Activated naive CD4-positive, alpha-beta T cell treated with anti-CD3 and anti-CD28 coated beads, Interleukin-2, amount 50 U/mL, for 72 hours (primary cell): ENCODE data around the gene MLYCD. TPM values are rescaled to one million over a fixed set of nuclear protein-coding genes. Genes with fewer than 3 reads are reported as not detected.
A peak's percentile ranks its signal among the peaks of the same experiment; 100 is the strongest.
"Not testable (repeated sequence)": the region's sequence is repeated elsewhere in the genome, so short reads cannot be mapped to it uniquely, and the experiment has no call there.

Source experiments
- ATAC-seq, 2 donors: fragments of 150-1000 bp; cut with Tn5 transposase; 2 replicates each; pipeline ENCODE4 v1.10.0; 2021; ENCODE audit warnings: mild to moderate bottlenecking in 2 of 2, moderate library complexity in 2 of 2
- DNase-seq, 2 donors: peaks; one replicate each; pipeline ENCODE4 v3.0.0; 2021 to 2022; ENCODE audit warnings: low spot score in 2 of 2
- H3K27ac Mint-ChIP-seq, 2 donors: one replicate each; pipeline ENCODE4 v1.8.0; 2022; ENCODE audit warnings: mild to moderate bottlenecking in 2 of 2, mixed read lengths in 2 of 2
- H3K36me3 Mint-ChIP-seq, 2 donors: one replicate each; pipeline ENCODE4 v1.8.0; 2022; ENCODE audit warnings: mixed read lengths in 2 of 2
- H3K9me3 Mint-ChIP-seq, 2 donors: one replicate each; pipeline ENCODE4 v1.8.0; 2022; ENCODE audit warnings: mixed read lengths in 2 of 2
- total RNA-seq, 2 donors: library from RNA; stranded (reverse); gene quantifications; one replicate each; pipeline ENCODE4 v1.2.3, GENCODE V29; 2022

MLYCD gene
- total RNA-seq, 2 donors from 2014 or later: 2.3 to 3.3 TPM

DNA sequence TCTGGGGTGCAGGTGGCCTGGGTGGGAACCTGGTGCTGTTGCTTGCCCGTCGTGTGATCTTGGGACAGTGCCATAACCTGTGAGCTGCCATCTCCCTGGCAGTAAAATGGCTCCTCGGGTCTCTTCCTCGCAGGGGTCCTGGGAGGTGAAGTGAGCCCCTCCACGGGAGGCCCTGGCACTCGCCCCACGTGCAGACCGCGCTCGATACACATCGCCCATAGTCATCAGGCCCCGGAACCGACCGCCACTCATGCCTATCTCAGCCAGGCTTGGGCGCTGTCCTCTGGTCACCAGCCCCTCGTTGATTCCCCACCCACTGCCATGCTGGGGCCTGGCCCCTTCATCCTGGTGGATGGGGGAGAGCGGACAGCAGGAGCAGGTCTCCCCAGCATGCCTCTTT is 32.6 kb downstream of the MLYCD start:
- Mint-ChIP-seq H3K27ac (no peak overlapping the region), H3K36me3 (no peaks in the 10 kb centered on the region), H3K9me3 (no peaks in the 10 kb centered on the region)
- ATAC-seq: no peak
- no peak for DNase-seq

DNA sequence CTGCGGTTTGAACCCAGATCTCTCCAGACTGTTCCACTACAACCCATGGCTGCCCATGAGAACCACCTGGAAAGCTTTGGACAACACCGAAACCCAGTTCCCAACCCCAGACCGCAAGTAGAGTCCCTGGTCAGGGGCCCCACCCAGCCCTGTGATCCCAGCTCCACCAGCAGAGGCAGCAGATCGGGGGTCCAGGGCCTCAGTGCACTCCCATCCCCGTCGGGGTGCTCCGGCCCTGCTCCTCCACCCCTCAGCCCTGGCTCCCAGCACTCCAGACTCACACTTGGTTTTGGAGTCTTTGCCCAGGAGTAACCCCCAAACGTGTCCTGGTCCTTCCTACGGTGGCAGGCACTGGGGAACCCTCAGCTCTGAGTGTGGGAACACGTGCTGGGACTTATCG is 33.4 kb downstream of the MLYCD start:
- Mint-ChIP-seq H3K9me3 (no peaks in the 10 kb centered on the region), H3K36me3 (no peaks in the 10 kb centered on the region), H3K27ac (no peak overlapping the region)
- no peak for ATAC-seq
- no peak for DNase-seq

DNA sequence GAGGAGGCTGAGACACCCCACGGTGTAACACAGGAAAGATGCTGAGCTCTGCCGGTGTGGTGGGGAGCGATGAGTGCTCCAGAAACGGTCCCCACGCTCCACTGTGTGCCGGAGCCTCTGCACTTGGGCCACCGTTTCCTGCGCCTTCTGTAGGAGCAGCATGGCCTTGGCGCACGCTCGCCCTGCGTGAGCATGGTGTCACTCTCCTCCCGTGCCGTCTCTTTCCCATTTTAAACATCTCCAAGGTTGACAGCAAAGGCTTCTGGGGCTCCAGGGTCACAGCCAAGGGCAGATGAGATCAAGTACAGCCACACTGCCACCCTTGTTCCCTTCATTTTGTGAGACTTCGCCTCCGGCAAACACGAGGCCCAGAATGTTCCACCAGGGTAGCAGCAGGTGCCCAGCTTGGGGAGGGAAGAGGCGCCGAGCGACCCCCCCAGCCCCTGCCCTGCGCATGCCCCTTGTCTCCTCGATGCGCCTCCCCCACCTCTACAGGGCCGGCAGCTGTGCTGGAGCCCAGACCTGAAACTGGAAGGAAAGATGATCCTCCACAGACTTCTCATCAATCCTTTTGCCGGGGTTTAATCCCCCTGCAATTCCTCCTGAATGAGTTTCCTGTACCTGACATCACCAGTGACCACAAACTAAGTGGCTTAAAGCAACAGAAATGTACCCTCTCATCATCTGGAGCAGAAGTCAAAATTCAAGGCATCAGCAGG is 34.2 kb downstream of the MLYCD start:
- DNase-seq (no peak), ATAC-seq (no peak)
- no peaks in the 10 kb centered on the region for H3K36me3 Mint-ChIP-seq
- no peaks in the 10 kb centered on the region for H3K9me3 Mint-ChIP-seq
- no peak overlapping the region for H3K27ac Mint-ChIP-seq

DNA sequence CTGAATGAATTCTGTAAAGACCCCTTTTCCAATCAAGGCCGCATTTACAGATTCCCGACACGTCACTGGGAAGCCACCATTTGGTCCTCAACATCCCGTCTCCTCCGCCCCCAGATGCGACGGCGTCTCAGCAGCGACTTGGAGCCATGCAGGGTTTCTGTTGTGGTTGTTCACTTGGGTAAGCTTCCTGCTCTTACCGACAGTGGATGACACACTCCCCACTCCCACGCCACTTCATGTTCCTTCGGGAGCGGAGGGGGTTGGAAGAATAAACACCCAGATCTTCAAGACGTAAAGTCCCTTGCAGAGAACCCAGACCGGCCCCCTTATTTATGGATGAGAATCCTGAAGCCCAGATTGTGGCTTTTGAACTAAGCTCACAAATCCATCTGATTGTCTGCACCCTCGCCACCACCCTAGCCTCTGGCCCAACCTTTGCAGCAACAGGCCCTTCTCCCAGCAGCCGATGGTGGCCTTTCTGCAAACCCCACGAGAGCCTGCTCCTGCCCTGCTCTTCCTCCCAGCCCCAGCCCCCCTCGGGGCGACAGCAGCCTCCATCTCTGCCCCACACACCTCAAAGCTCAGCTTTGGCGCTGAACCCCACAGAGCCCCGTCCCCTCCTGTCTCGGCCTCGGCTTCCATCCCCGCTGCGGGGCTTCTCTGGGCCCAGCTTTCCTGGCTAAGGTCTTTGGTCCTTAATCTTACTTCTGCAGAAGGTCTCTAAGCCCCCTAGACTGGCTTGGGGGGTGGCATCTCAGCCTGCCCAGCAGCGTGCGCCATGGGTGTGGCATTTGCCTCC is 35.2 kb downstream of the MLYCD start:
- H3K27ac Mint-ChIP-seq: peak overlapping the region in 1 of 2 donors; percentile 59
- no peaks in the 10 kb centered on the region for H3K36me3 Mint-ChIP-seq
- ATAC-seq (no peak), DNase-seq (no peak)
- H3K9me3 Mint-ChIP-seq: no peaks in the 10 kb centered on the region

DNA sequence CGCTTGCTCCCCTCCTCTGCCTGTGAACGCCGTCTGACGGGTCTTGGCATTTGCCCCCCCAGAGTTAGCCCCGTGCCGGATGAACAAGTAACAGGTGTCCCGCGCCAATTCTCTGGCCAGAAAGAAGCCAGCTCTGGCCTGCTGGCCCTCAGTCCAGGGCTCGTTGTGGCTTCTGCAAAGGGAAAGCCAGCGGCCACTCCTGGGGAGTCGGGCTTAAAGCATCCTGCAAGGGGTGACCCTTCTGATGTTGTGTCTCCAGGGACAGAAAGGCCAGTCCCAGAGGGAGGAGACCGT is 35.7 kb downstream of the MLYCD start:
- ATAC-seq (no peak), DNase-seq (no peak)
- Mint-ChIP-seq H3K36me3 (no peaks in the 10 kb centered on the region), H3K9me3 (no peaks in the 10 kb centered on the region), H3K27ac (peak overlapping the region in 1 of 2 donors; percentile 59)

DNA sequence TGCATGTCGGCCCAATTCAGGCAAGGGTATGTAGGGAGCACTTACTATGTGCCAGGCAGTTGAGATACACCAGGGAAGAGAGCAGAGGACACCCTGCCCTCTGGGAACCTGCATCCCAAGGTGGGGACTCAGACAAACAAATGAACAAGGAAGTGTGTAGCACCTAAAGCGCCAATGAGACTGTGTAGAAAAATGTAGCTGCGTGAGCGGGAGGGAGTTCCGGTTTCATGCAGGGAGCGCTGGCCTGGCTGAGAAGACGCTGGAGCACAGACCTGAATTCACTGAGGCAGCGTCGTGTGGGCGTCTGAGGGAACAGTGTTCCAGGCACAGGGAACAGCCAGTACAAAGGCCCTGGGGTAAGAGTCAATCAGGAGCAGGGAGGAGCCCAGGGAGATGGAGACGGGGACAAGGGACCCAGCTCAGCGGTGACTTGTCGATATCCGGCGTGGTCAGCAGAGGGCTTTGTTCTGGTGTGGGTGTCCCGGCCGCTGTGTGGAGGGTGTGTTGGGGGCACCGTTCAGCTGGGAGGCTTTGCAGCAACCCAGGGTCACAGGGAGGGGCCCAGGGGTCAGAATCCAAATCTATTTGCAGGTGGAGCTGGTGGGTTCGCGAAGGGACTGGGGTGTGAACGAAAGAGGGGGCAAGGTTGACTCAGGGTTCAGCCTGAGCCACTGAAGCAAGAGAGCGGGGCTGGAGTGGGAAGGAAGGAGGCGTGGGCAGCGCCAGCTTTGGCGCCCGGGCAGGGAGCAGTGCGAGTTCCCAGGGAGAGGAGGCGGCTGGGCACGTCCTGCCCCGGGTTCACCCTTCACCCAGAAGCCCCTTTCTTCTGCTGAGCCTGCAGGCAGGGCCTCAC is 36.3 kb downstream of the MLYCD start:
- ATAC-seq: no peak
- Mint-ChIP-seq H3K36me3 (no peaks in the 10 kb centered on the region), H3K9me3 (no peaks in the 10 kb centered on the region), H3K27ac (peak overlapping the region in 1 of 2 donors; percentile 28)
- no peak for DNase-seq

DNA sequence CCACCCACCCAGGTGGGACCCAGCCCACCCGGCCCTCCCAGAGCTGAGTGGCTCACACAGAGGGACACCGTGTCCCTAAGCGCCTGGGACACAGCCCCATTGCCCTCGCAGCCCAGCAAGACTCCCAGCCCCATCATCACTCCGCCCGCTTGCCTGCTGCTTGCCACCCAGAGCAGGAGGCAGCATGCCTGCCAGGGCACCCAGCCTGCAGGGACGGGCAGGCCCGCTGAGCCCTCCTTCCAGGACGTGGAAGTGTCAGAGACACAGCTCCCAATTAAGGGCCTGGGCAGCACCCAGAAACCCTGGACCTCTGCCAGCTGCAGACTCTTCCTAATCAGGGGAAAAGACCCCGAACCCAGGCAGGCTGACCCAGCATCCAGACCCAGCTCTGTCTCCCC is 36.9 kb downstream of the MLYCD start:
- ATAC-seq: no peak
- H3K27ac Mint-ChIP-seq: no peak overlapping the region

DNA sequence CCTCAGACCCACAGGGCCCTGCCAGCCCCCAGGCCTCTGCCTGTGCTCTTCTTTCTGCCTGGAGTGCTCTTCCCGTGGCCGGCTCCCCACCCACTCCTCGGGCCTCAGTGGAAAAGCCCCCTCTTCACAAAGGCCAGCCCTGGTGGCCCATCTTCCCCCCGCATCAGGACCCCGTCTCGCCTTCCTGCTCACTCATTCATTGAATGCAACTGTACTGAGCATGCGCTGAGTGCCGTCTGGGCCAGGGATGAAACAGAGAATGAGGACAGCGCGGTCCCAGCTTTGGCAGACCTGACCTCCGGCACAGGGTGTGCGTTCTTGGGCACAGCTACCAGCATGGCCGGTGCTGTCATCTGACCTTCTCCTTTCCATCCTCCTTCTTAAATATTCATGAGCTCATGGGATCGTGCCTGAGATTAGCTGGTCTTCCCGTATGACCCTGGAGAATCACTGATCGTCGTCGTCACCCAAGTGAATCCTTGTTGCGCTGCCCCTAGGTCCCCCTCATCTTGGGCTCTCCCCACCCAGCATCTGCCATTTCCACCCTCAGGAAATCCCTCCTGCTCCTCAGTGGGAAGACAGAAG is 37.8 kb downstream of the MLYCD start:
- Mint-ChIP-seq H3K27ac (no peak overlapping the region), H3K36me3 (no peaks in the 10 kb centered on the region), H3K9me3 (no peaks in the 10 kb centered on the region)
- ATAC-seq (no peak), DNase-seq (no peak)

More for the DNA sequence above, 36.9 kb downstream of the MLYCD start:
- no peak for DNase-seq
- no peaks in the 10 kb centered on the region for H3K9me3 Mint-ChIP-seq
- no peaks in the 10 kb centered on the region for H3K36me3 Mint-ChIP-seq

DNA sequence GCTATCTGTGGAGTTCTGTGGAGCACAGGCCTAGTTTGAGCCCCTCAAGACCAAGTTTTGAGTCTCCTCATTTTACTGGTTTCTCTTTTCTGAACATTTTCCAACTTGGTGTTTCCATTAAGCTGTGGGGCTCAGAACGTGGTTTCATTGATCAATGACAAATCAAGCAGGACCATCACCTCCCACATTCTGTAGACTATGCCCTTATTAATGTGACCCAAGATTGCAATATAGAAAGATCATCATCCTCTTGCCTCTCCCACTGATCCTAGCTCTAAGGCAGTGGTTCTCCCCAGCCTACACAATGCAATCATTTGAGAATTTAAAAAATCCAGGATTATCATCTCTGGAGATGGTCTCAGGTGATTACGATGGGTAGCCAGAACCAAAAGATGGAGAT is 38.4 kb downstream of the MLYCD start:
- H3K27ac Mint-ChIP-seq: no peak overlapping the region
- no peak for DNase-seq
- H3K9me3 Mint-ChIP-seq: no peaks in the 10 kb centered on the region
- no peak for ATAC-seq
- no peaks in the 10 kb centered on the region for H3K36me3 Mint-ChIP-seq

DNA sequence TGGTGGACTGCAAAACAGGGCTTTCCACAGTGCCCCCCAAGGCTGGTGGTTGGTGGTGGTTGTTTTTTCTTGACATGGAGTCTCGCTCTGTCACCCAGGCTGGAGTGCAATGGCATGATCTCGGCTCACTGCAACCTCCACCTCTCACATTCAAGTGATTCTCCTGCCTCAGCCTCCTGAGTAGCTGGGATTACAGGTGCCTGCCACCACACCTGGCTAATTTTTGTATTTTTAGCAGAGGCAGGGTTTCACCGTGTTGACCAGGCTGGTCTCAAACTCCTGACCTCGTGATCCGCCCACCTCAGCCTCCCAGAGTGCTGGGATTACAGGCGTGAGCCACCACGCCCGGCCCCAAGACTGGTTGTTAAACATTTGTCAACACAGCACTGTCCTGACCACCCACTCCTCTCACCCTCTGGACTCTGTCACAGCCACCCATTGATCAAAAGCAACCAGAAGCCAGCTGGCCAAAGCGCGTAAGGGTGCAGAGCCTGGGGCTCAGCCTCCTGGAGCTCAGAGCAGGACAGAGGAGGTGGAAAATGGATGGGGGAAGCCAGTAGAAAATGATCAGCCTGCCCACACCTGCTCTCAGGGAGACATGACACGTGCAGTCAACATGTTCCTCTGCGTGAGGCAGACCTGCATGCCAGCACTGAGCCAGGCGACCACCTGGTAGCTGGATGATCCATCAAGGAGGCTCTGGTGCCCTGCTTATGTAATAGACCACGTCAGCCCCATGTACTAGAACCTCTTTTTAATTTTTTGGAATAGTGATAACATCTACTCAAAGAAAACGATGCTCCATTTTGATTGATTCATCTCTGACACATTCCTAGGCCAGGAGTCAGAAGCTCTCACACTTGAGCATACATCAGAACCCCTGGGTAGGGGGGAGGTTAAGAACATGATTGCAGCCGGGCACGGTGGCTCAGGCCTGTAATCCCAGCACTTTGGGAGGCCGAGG is 39.3 kb downstream of the MLYCD start:
- Mint-ChIP-seq H3K9me3 (no peaks in the 10 kb centered on the region), H3K27ac (no peak overlapping the region), H3K36me3 (no peaks in the 10 kb centered on the region)
- no peak for DNase-seq
- ATAC-seq: no peak

DNA sequence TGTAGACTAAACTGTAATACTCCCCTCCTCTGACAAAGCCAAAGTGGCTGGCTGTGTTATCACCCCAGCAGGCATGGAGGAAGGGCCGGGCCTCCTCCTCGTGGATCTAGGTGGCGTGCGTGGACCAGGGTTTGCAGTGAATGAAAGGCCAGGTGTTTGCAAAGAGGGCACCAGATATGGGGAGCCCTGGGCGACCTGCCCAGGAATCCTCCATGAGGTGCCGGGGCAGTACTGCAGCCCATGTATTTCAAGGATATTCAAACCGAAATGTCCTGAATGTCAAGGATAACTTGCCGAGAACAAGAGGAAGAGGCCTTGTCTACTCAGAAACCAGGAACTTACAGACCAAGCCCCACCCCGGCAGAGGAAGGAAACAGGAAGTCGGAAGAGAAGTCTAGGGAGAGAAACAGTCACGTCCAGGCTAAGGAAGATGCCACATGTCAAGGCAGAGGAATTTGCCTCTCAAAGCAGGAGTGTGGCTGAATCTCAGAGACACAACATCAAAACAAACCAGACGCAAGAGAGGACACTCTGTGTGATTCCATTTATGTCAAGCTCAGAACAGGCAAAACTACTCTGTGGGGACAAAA is 40.4 kb downstream of the MLYCD start:
- Mint-ChIP-seq H3K9me3 (no peaks in the 10 kb centered on the region), H3K27ac (peak overlapping the region; percentile 44 to 64), H3K36me3 (no peaks in the 10 kb centered on the region)
- DNase-seq (no peak), ATAC-seq (no peak)

DNA sequence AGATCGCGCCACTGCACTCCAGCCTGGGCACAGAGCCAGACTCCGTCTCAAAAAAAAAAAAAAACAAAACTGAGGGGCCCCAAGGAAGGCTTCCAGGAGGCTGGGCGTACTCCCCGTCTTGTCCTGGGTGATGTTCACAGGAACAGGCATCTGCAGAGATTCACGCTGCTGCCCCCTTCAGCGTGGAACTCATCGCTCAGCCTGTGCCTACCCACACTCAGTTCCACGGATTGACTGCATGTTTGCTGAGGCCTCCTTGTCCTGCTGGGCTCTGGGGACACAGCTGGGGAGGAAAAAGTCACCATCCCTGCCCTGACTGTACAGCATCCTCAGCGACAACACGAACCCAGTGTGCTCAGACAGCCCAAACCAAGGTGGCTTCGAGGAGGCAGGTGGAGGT is 41.2 kb downstream of the MLYCD start:
- ATAC-seq: no peak
- Mint-ChIP-seq H3K27ac (no peak overlapping the region), H3K9me3 (no peaks in the 10 kb centered on the region)

DNA sequence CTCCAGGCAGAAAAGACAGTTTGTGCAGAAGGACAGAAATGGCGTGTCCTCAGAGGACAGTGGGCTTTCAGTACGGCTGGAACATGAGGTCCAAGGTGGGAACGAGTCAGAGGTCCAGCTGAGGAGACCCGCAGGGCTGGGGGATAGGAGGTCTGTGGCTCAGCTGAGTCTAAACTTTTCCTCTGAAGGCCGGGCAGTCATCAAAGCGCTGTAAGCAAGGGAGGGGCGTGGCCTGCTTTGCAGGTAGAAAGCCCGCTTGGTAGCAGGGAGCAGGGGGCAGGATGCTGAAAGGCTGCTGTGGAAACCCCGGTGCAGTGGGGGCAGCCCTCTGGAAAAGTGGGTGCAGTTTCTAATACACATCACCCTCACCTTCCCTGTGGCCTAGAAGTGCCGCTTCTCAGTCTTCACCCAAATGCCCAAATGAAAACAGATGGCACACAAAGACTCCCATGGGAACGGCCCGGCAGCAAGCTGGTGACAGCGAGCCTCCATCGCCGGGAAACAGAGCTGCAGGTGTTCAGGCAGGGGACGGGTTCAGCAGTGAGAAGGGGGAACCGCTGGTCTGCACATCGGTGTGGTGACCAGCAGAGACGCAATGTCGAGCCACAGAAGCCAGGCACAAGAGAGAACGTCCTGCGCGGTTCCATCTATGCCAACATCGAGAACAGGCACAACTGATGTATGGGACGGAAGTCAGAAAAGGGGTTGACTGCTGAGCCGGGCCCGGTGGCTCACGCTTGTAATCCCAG is 41.9 kb downstream of the MLYCD start:
- H3K36me3 Mint-ChIP-seq: no peaks in the 10 kb centered on the region
- no peaks in the 10 kb centered on the region for H3K9me3 Mint-ChIP-seq
- H3K27ac Mint-ChIP-seq: no peak overlapping the region

More for the DNA sequence above, 41.2 kb downstream of the MLYCD start:
- no peak for DNase-seq
- no peaks in the 10 kb centered on the region for H3K36me3 Mint-ChIP-seq

DNA sequence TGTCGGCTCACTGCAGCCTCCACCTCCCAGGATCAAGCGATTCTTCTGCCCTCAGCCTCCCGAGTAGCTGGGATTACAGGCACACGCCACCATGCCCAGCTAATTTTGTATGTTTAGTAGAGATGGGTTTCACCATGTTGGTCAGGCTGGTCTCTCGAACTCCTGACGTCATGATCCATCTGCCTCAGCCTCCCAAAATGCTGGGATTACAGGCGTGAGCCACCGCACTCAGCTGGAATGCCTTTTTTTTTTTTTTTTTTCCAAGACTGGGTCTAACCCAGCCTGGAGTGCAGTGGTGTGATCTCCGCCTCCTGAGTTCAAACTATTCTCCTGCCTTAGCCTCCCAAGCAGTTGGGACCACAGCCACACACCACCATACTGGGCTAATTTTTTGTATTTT is 42.6 kb downstream of the MLYCD start:
- not testable (repeated sequence) for H3K9me3 Mint-ChIP-seq, ATAC-seq, H3K27ac Mint-ChIP-seq, DNase-seq, H3K36me3 Mint-ChIP-seq

More for the DNA sequence above, 41.9 kb downstream of the MLYCD start:
- ATAC-seq: no peak
- DNase-seq: no peak

DNA sequence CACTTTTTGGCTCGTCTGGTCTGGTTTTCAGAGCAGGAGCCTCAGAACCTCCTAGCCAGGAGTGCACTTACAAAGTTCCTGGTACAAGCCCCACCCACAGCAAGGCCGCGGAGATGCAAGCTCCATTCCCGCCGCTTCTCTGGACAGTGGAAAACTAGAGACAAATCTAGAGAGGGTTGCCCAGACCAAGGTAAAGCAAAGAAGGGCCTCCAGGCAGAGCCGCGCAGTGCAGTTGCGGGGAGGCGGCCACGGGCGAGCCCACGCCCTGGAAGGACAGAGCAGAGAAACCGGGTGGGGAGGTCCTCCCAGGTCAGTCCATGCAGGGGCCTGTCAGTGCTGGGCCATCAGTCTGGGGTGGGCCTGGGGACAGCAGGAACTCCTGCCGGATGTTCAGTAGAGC is 43.2 kb downstream of the MLYCD start:
- no peak for ATAC-seq
- H3K36me3 Mint-ChIP-seq: no peaks in the 10 kb centered on the region
- DNase-seq: no peak
- H3K9me3 Mint-ChIP-seq: no peaks in the 10 kb centered on the region
- no peak overlapping the region for H3K27ac Mint-ChIP-seq
